HepG2 (cell line): ENCODE results near the gene RANBP3L. TPM values are rescaled to one million over a fixed set of nuclear protein-coding genes. Genes with fewer than 3 reads are reported as not detected.

Experiments
- ATAC-seq: fragments of 200-7000 bp; cut with Tn5 transposase; 3 replicates; pipeline ENCODE4 v1.9.1; 2020; ENCODE audit warnings: mild to moderate bottlenecking, moderate library complexity
- BruUV-seq: library from RNA; stranded (reverse); fragments of 400-500 nt; replicated peaks from 2 replicates; lab custom pipeline; 2021; lab: Mats Ljungman, UMichigan
- CTCF ChIA-PET: fragments of 300-600 bp; formaldehyde crosslinking; extraction: SDS; loops from one replicate; lab custom pipeline; 2021; ENCODE audit warnings: low total read pairs, inconsistent platforms, low intra/inter-chr PET ratio; lab: Yijun Ruan, JAX
- POLR2A ChIA-PET: fragments of 350-600 bp; sonication (Branson Sonifier 250); formaldehyde crosslinking; loops from one replicate; lab custom pipeline; 2020; ENCODE audit warnings: antibody characterized with exemption, inconsistent platforms; lab: Yijun Ruan, JAX
- DNase-seq: peaks from one replicate; pipeline ENCODE4 v3.0.0-alpha.2; 2015; ENCODE audit warnings: low spot score
- FAIRE-seq: peaks from 3 replicates; lab custom pipeline; 2011; peaks lifted over from hg19 to GRCh38; lab: Jason Lieb, UNC
- H2AFZ ChIP-seq: one replicate; pipeline ENCODE4 v1.6.1; 2011; ENCODE audit warnings: low read length, inconsistent platforms
- H3K27ac ChIP-seq: fragments of 300-600 bp; 3 replicates; pipeline ENCODE4 v1.8.0; 2011; ENCODE audit warnings: mixed run types, mild to moderate bottlenecking, mixed read lengths, low read length, inconsistent platforms; ENCODE audit not compliant: insufficient read depth; ENCODE audit errors: extremely low read length
- H3K27me3 ChIP-seq, 2 experiments: fragments of 200-600 bp in 1 of 2; 2 replicates in 1 of 2; 3 replicates in 1 of 2; pipeline versions ENCODE4 v1.6.0 to v1.8.0; 2011; ENCODE audit warnings: low read length in 2 of 2, mild to moderate bottlenecking in 2 of 2, moderate library complexity in 2 of 2, inconsistent platforms in 1 of 2; ENCODE audit not compliant: insufficient read depth in 2 of 2, control insufficient read depth in 1 of 2
- H3K36me3 ChIP-seq, 2 experiments: fragments of 200-600 bp in 1 of 2; replicated peaks in 1 of 2; 2 replicates in 1 of 2; 3 replicates in 1 of 2; pipeline versions ENCODE4 v1.5.1 to v1.8.0; 2011; ENCODE audit warnings: low read length in 2 of 2, inconsistent platforms in 1 of 2; ENCODE audit not compliant: insufficient read depth in 2 of 2, control insufficient read depth in 1 of 2
- H3K4me1 ChIP-seq: 2 replicates; pipeline ENCODE4 v1.5.1; 2012; ENCODE audit warnings: low read length, inconsistent platforms; ENCODE audit not compliant: insufficient read depth
- H3K4me2 ChIP-seq: 2 replicates; pipeline ENCODE4 v1.6.0; 2011; ENCODE audit warnings: low read depth, low read length, inconsistent platforms
- H3K4me3 ChIP-seq, 3 experiments: fragments of 200-600 bp in 1 of 3; sonication (generic), shearing (Covaris generic) in 1 of 3; replicated peaks in 1 of 3; 2 replicates each; pipeline ENCODE4 v1.5.1; 2011 to 2016; ENCODE audit warnings: low read length in 3 of 3, inconsistent platforms in 2 of 3, low read depth in 2 of 3, mild to moderate bottlenecking in 2 of 3, control low read depth in 1 of 3, mixed read lengths in 1 of 3; ENCODE audit not compliant: insufficient read depth in 1 of 3
- H3K79me2 ChIP-seq: one replicate; pipeline ENCODE4 v1.6.1; 2011; ENCODE audit warnings: low read length, inconsistent platforms; ENCODE audit not compliant: insufficient read depth
- H3K9ac ChIP-seq: 2 replicates; pipeline ENCODE4 v1.6.0; 2011; ENCODE audit warnings: mild to moderate bottlenecking, low read depth, low read length, inconsistent platforms; ENCODE audit not compliant: insufficient read depth
- H3K9me3 ChIP-seq: 2 replicates; pipeline ENCODE4 v1.5.1; 2012; ENCODE audit warnings: mild to moderate bottlenecking, low read length
- H4K20me1 ChIP-seq: 2 replicates; pipeline ENCODE4 v1.6.0; 2011; ENCODE audit warnings: inconsistent platforms, mild to moderate bottlenecking, low read length, moderate library complexity; ENCODE audit not compliant: insufficient read depth
- ATF2 ChIP-seq: sonication (generic); formaldehyde crosslinking; IDR thresholded peaks from 2 replicates; pipeline ENCODE4 v1.4.0; 2020; ENCODE audit warnings: missing genetic modification reagents
- FOXJ3 ChIP-seq: sonication (generic); formaldehyde crosslinking; IDR thresholded peaks from 2 replicates; pipeline ENCODE4 v1.4.0; 2020; ENCODE audit warnings: missing genetic modification reagents, mild to moderate bottlenecking, borderline replicate concordance
- ZNF280D ChIP-seq: sonication (generic); formaldehyde crosslinking; IDR thresholded peaks from 2 replicates; pipeline ENCODE4 v1.5.1; 2020; ENCODE audit warnings: mild to moderate bottlenecking, missing genetic modification reagents
- ZNF589 ChIP-seq: sonication (generic); formaldehyde crosslinking; conservative IDR thresholded peaks from 2 replicates; pipeline ENCODE4 v1.8.0; 2022; ENCODE audit warnings: mild to moderate bottlenecking, moderate library complexity, missing genetic modification reagents
- WGBS: methylation state at CpG from one replicate; pipeline ENCODE4 v1.1.6; 2017; ENCODE audit warnings: low lambda C conversion rate; 5-methylcytosine and 5-hydroxymethylcytosine counted together
- in situ Hi-C: cut with HindIII; loops from 2 replicates; pipeline ENCODE4 v1.10.0; 2017; ENCODE audit warnings: low pct_unique_long_range_greater_than_20kb; ENCODE audit not compliant: extremely low pct_ligation_motif_present
- intact Hi-C: fragments of 100-400 bp; cut with micrococcal nuclease; formaldehyde crosslinking; loops from one replicate; pipeline ENCODE4 v1.10.0; 2022; ENCODE audit not compliant: unreplicated experiment
- polyA plus RNA-seq, 8 experiments: library from polyadenylated mRNA; depleted of rRNA in 3 of 8; stranded (reverse) in 7 of 8; unstranded in 1 of 8; fragments of >200 nt; fragmentation: Illumina TruSeq in 4 of 8; extraction: Trizol in 4 of 8; gene quantifications; 2 replicates each; pipeline versions ENCODE4 v1.2.1 to v1.2.3, GENCODE V29; 2011 to 2016; ENCODE audit warnings: low read depth in 4 of 8, missing spikeins in 1 of 8, mixed read lengths in 1 of 8; ENCODE audit not compliant: insufficient read depth in 1 of 8
- total RNA-seq, 5 experiments: library from RNA; depleted of rRNA; stranded (reverse); fragments of >200 nt; fragmentation: Illumina TruSeq; extraction: Trizol; gene quantifications; 2 replicates each; pipeline ENCODE4 v1.2.3, GENCODE V29; 2016; ENCODE audit warnings: low read depth in 1 of 5

RANBP3L gene
- total and polyA plus RNA-seq, 2 of the 13 experiments (the other 11 are each of a cell fraction or from before 2014, with no cell fraction given): 0.09 TPM; not detected in 1

GRCh38 chr5:36270175-36270574, 31.5 kb downstream of the RANBP3L start:
- FAIRE-seq: no peak
- Histone ChIP-seq H3K4me3 (no peak overlapping the region), H3K79me2 (no peaks in the 10 kb centered on the region), H3K9me3 (no peaks in the 10 kb centered on the region), H3K4me1 (no peaks in the 10 kb centered on the region), H3K9ac (no peak overlapping the region), H4K20me1 (no peaks in the 10 kb centered on the region; the same call in 1 of the 2 replicates), H3K27ac (no peak overlapping the region), H3K27me3 (no peaks in the 10 kb centered on the region; a peak in 1 of 5 replicates), H3K36me3 (no peaks in the 10 kb centered on the region), H3K4me2 (no peak overlapping the region), H2AFZ (no peak overlapping the region)
- in situ Hi-C loops: loop anchor here (25.0 kb wide), 2 partner anchors 242 to 417 kb away; no protein-coding TSS in a partner anchor
- BruUV-seq: no TSS peak
- DNase-seq: no peak
- TF ChIP-seq FOXJ3 (CRISPR knock-in tag) (no peak), ZNF280D (CRISPR knock-in tag) (no peak), ATF2 (CRISPR knock-in tag) (no peak), ZNF589 (CRISPR knock-in tag) (no peak)
- ATAC-seq: no peak
- intact Hi-C loops: no loop called here
- WGBS: 12% methylated on average over 3 of the region's 3 CpGs
- ChIA-PET POLR2A (no interaction called here), CTCF (no interaction called here)
